ENCODE results near the gene RPN2. TPM values are rescaled to one million over a fixed set of nuclear protein-coding genes. Genes with fewer than 3 reads are reported as not detected.

RPN2 gene
- total RNA-seq, 1 experiment from 2014 or later: 234 TPM

DNA sequence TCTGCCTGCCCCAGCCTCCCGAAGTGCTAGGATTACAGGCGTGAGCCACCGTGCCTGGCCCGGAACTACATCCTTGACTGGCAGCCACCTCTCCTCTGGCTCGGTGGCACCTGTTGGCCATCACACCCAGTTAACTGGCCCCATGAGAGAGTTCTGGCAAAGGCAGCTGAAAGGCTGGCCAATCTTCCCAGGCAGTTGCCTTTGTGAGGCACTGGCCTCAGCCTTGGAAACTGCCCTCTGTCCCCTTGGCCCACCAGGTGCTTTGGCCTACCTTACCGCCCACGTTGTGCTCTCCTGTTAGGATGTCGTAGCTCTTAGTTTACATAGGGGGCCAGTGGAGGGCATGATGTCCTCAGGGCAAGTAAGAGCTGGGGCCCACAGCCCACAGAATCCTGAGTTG lies 100.7 kb downstream of the RPN2 start:
- Histone ChIP-seq H3K4me2 (ENCODE audit: insufficient read depth, insufficient read length, low read length) (no peak overlapping the region), H3K27ac (ENCODE audit: insufficient read length, low read depth, low read length) (no peak overlapping the region), H2BK20ac (ENCODE audit: low read depth, low read length, poor library complexity, severe bottlenecking) (no peak overlapping the region), H3K14ac (ENCODE audit: insufficient read depth, low read length) (no peak overlapping the region; the same call in 1 of the 2 replicates), H3K79me1 (ENCODE audit: insufficient read depth, low read depth, low read length, poor library complexity, severe bottlenecking) (no peaks in the 10 kb centered on the region), H4K91ac (ENCODE audit: insufficient read length, low read depth, low read length) (no peak overlapping the region), H3T11ph (ENCODE audit: low read length) (no peak overlapping the region), H2AK5ac (ENCODE audit: insufficient read length, low read length) (no peak overlapping the region), H3K9me3 (ENCODE audit: control insufficient read depth, low read depth, low read length) (no peaks in the 10 kb centered on the region), H4K8ac (replicated peaks; ENCODE audit: insufficient read length, low read depth, low read length) (no peak overlapping the region), H2BK12ac (ENCODE audit: insufficient read length, low read depth, low read length) (no peak overlapping the region), H2BK15ac (ENCODE audit: low read depth, low read length) (no peak overlapping the region), H3K79me2 (ENCODE audit: insufficient read depth, low read length) (no peaks in the 10 kb centered on the region), H3K27me3 (ENCODE audit: insufficient read depth, low read length) (no peaks in the 10 kb centered on the region), H3K56ac (ENCODE audit: insufficient read length, low read depth, low read length) (no peak overlapping the region), H2AFZ (ENCODE audit: low read length) (no peak overlapping the region), H2BK5ac (ENCODE audit: insufficient read length, low read length) (no peak overlapping the region), H4K5ac (ENCODE audit: insufficient read length, low read depth, low read length) (no peak overlapping the region), H2BK120ac (ENCODE audit: low read depth, low read length, poor library complexity, severe bottlenecking) (no peak overlapping the region), H3K23me2 (ENCODE audit: insufficient read length, low read depth, low read length, poor library complexity, severe bottlenecking) (no peaks in the 10 kb centered on the region), H3K4ac (ENCODE audit: low read depth, low read length) (no peak overlapping the region), H4K20me1 (ENCODE audit: control insufficient read depth, insufficient read depth, insufficient read length) (no peaks in the 10 kb centered on the region), H3K23ac (ENCODE audit: insufficient read length, low read depth, low read length) (no peak overlapping the region), H3K18ac (ENCODE audit: insufficient read length, low read depth, low read length) (no peak overlapping the region), H3K9ac (ENCODE audit: extremely low read depth, insufficient read length, low read length) (no peak overlapping the region), H3K4me1 (ENCODE audit: insufficient read depth, low read length) (no peaks in the 10 kb centered on the region; the same call in 1 of the 2 replicates)
- Mint-ChIP-seq H3K27ac (no peak overlapping the region), H3K4me1 (peaks cover 10 to 34% of the 10 kb centered on the region in 2 experiments), H3K4me3 (no peak overlapping the region), H3K36me3 (ENCODE audit: insufficient read depth in 1 of 3, low read depth in 3 of 3) (no peaks in the 10 kb centered on the region), H3K9me3 (no peaks in the 10 kb centered on the region), H3K27me3 (ENCODE audit: low read depth) (peaks cover 3% of the 10 kb centered on the region)
- TF ChIP-seq, protein P1, sequence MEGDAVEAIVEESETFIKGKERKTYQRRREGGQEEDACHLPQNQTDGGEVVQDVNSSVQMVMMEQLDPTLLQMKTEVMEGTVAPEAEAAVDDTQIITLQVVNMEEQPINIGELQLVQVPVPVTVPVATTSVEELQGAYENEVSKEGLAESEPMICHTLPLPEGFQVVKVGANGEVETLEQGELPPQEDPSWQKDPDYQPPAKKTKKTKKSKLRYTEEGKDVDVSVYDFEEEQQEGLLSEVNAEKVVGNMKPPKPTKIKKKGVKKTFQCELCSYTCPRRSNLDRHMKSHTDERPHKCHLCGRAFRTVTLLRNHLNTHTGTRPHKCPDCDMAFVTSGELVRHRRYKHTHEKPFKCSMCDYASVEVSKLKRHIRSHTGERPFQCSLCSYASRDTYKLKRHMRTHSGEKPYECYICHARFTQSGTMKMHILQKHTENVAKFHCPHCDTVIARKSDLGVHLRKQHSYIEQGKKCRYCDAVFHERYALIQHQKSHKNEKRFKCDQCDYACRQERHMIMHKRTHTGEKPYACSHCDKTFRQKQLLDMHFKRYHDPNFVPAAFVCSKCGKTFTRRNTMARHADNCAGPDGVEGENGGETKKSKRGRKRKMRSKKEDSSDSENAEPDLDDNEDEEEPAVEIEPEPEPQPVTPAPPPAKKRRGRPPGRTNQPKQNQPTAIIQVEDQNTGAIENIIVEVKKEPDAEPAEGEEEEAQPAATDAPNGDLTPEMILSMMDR (conservative IDR thresholded peaks at IDR 0.05): no peak
- no CpG with 5 or more reads among the region's 8 CpGs for WGBS (ENCODE audit: extremely low coverage, insufficient read length, low lambda C conversion rate)
- no peak for DNase-seq
